CD4-positive, alpha-beta T cell treated with Interleukin-12 subunit alpha and Interleukin-12 subunit beta, for 1 hour (primary cell): ENCODE measurements around the gene DBR1.
A peak's percentile ranks its signal among the peaks of the same experiment; 100 is the strongest.
"Not testable (repeated sequence)": the region's sequence is repeated elsewhere in the genome, so short reads cannot be mapped to it uniquely, and the experiment has no call there.

Experiments used
- DNase-seq: peaks from one replicate; pipeline ENCODE4 v3.0.0-alpha.2; 2020

The DBR1 gene

DNA sequence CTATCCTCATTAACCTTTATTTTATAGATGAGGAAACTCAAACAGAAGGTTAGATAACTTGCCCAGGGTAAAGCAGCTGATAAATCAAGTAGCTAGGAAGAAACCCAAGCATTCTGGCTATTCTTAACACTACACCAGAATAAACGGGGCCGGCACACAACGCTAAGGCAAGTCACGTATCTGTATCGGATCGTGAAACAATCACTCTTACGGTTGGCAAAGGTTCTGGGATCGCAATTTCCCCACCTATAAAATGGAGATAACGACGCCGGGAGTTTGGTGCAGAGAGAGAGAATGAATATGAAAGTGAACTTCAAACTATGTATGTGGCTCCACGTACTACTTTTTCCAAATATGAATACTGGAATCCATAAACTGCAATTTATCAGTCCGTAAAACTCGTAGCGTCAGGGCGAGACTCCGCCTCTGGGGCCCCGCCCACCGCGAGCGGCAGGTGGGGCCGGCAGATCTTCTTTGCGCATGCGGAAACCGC, 12.1 kb upstream of the DBR1 start:
- peak; percentile 93 for DNase-seq

GRCh38 chr3:138186221-138186620, 11.5 kb upstream of the DBR1 start:
- no peak for DNase-seq

- no peak for DNase-seq
Measured at GRCh38 chr3:138184994-138185393, 10.3 kb upstream of the DBR1 start.

- DNase-seq: peak; percentile 54
Measured at GRCh38 chr3:138180375-138181029, 5.8 kb upstream of the DBR1 start.

GRCh38 chr3:138173769-138174420, 826 bp downstream of the DBR1 start:
- DNase-seq: no peak

- no peak for DNase-seq
Measured at GRCh38 chr3:138172625-138173024, 2.1 kb downstream of the DBR1 start.

DNA sequence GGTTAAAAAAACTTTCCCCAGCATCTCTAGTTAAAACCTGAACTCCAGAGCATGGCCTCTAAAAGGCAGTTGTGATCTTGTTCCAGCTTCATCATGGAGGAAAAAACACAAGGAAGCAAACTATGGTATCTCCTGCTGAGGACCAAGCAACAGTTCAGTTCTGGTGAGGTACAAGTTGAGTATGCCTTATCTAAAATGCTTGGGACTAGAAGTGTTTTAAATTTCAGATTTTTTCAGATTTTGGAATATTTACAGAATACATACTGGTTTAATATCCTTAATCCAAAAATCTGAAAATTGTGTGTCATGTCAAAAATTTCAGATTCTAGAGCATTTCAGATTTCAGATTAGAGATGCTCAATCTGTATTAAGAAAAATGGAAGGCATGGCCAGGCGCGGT, 9.7 kb downstream of the DBR1 start:
- no peak for DNase-seq

- DNase-seq: no peak
Measured at GRCh38 chr3:138157743-138158142, 17.0 kb downstream of the DBR1 start.

DNA sequence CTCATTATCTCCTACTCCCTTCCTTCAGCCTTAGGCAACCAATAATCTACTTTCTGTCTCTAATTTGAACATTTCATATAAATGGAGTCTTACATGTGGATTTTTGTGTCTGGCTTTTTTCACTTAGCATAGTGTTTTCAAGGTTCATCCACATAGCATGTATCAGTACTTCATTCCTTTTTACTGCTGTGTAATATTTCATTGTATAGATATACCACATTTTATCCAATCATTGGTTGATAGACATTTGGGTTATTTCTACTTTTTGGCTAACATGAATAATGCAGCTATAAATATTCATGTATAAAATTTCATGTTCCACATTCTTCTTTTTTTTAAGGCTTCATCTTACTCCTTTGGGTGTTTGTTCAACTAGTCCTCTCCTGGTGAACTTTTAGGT, 20.2 kb downstream of the DBR1 start:
- no peak for DNase-seq

- DNase-seq: no peak
Measured at GRCh38 chr3:138148503-138148902, 26.2 kb downstream of the DBR1 start.

DNA sequence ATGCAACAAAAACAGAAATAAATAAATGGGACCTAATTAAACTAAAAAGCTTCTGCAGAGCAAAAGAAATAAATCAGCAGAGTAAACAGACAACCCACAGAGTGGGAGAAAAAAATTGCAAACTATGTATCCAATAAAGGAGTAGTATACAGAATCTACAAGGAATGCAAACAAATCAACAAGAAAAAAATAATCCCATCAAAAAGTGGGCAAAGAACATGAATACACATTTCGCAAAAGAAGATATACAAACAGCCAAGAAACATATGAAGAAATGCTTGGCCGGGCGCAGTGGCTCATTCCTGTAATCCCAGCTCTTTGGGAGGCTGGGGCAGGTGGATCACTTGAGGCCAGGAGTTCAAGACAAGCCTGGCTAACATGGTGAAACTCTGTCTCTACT, 32.5 kb downstream of the DBR1 start:
- DNase-seq: not testable (repeated sequence)

GRCh38 chr3:138140940-138141339, 33.8 kb downstream of the DBR1 start:
- DNase-seq: no peak

DNA sequence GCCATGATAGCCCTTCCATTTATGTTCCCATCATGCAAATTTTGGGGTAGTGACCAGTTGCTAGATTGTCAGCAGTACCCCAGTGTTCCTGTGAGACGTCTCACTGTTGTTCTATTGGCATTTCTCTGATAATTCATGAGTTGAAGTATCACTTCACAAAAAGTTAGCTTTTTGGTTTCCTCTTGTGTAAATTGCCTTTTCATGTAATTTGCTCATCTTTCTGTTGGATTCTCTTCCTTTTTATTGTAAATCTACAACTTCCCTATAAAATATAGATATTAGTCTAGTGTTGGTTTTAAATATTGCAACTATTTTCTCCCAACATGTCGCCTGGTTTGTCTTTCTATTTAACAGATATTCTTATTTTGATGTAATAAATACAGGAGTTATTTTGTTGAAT, 35.0 kb downstream of the DBR1 start:
- DNase-seq: no peak

GRCh38 chr3:138137861-138138260, 36.9 kb downstream of the DBR1 start:
- DNase-seq: no peak

DNA sequence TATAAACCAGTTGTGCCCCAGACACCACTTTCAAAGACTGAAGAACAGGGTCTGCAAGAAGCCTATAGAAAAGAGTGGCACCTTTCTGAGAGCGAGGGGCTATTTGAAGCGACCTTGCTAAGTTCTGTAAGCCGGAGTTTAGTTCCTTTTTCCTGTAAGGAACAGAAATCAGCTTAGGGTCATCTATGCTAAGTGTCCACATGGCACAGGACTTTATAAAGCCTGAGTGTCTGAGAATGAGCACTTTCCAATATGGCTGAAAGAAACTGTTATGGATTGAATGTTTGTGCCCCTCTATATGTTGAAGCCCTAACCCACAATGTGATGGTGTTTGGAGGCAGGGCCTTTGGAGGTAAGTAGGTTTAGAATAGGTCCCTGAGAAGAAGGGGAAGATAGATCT, 38.5 kb downstream of the DBR1 start:
- DNase-seq: no peak

- no peak for DNase-seq
Measured at GRCh38 chr3:138135833-138136194, 38.9 kb downstream of the DBR1 start.

DNA sequence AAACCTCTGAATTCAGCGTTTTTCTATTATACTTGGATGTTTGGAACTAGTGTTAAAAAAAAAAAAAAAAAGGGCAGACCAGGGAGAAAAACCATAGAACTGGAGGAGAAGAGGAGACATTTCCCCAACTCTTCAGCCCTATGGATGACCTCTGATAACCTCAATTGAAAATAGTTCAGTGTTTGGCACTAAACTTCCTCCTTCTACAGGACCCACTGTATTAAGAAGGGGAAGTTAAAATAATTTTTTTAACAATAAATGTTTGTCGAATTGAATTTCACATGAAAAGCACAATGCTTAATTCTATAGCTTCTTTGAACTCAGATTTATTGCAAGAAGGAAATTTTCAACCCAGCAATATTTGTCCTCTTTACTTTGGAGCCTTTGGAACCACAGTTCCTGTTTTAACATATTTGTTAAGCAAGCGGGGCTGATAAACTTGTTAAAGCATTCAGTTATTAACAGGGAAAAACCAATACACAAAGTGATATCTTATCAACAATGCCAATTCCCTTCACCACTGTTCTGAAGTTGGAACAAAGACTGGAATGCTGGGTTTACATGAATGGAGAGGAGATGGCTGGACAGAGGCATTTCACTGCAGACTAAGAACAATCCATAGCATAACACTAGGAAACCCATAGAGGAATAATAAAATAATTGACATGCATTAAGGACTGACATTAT, 39.4 kb downstream of the DBR1 start:
- no peak for DNase-seq

GRCh38 chr3:138132239-138132638, 42.5 kb downstream of the DBR1 start, which contains the start of gene A4GNT:
Gene A4GNT, minus strand, starts transcription at chr3:138132390. Its CDS starts 1,134 bp downstream, at chr3:138131256.
- no peak for DNase-seq

DNA sequence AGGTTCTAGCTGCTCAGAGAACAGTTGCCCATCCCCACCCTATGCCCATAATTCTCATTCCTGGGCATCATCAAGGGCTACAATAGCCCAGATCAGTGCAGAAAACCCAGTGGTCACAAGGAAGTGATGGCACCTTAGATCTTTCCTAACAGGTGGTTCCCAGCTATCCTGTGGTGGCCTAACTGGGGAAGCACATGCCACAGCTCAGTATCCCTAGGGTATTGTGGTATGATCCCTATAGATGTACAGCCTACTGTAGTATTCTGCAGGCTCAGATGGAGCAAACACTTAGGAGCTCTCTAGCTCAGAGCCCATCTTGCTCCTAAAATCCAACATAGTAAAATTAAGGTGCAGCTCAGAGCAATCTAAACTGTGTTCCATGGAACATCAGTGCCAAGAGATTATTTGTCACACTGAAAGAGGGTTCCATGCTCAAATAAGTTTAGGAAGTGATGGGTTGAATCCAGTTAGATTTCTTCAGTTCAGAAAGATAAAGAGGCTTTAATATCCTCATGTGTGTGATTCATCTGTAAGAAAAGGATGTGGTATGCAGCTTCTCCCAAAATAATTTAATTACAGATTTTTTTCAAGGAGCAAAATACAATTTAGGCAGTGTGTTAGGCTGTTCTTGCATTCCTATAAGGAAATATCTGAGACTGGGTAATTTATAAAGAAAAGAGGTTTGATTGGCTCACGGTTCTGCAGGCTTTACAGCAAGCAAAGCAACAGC, 46.9 kb downstream of the DBR1 start:
- DNase-seq: no peak

- no peak for DNase-seq
Measured at GRCh38 chr3:138125548-138126221, 49.0 kb downstream of the DBR1 start.

DNA sequence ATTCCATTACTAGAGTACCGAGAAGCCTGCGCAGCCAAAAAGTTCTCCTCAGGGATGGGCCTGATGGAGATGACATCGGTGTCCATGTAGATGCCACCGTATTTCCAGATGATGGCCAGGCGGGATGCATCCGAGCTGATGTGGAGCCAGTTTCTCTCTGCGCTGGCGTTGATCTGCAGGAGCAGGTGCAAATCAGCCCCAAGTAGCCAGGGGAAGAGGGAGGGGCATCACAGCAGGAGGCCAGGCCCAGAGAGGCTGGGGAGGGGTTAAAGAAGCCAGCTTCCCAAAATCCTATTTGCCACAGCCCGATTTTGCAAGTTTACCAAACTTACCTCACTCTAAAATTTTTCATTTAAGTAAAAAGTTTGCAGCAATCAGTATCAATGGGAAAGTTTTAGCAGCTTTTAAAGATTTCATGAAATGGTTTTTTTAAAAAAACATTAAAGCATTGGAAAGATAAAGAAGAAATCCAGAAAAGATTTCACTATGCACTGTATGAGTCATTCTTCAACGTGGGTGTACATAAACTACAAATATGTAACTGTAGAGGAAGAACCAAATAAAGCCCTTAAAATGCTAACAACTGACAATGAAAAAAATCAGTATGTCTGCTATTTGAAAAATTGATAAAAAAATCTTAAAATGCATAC, 49.9 kb downstream of the DBR1 start:
- no peak for DNase-seq

DNA sequence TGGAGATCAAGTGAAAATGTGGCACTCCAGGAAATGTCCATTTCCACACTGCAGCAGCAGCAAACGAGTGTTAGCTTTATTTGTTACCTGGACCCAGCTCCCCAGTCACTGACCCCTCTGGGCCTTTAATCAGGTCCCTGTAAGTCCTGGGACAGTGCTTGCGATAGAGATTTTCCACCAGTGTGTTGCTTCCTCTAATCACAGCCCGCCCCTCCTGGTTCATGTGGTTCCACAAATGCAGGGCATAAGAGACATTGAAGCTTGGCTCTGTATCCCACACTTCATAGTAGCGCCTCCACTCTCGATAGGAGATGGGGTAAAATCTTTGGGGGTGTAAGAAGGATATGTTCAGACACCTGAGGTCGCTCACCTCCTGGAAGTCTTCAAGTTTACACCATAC, 50.5 kb downstream of the DBR1 start:
- no peak for DNase-seq
